GM21786 (cell line): ENCODE results near the gene PRAMEF26.
"Not testable (repeated sequence)": the region's sequence is repeated elsewhere in the genome, so short reads cannot be mapped to it uniquely, and the experiment has no call there.

ENCODE experiments used
- ATAC-seq: cut with Tn5 transposase; IDR thresholded peaks from one replicate; pipeline ENCODE4 v1.9.1; 2021; ENCODE audit not compliant: unreplicated experiment

The PRAMEF26 gene

DNA sequence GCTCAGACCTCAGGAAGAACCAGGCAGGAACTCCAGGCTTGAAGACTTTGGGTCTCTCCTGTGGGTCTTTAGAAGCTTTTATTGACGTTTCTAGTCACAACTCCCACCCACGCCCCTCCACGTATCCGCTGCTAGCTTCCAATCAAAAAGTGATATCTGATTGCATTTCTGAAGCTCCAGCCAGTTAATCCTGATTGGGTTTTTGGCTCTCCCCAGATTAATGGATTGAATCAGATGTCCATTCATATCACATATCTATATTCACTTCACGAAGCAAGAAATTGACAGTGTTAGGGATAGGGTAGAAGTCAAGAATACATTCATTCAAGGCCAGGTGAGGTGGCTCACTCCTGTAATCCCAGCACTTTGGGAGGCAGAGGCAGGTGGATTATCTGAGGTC is at the start of gene PRAMEF26:
TSS of gene PRAMEF26 (minus strand) at position 101 of the 400 bp plus-strand sequence. CDS start 2,914 bp downstream, outside the sequence.
- ATAC-seq = not testable (repeated sequence)

DNA sequence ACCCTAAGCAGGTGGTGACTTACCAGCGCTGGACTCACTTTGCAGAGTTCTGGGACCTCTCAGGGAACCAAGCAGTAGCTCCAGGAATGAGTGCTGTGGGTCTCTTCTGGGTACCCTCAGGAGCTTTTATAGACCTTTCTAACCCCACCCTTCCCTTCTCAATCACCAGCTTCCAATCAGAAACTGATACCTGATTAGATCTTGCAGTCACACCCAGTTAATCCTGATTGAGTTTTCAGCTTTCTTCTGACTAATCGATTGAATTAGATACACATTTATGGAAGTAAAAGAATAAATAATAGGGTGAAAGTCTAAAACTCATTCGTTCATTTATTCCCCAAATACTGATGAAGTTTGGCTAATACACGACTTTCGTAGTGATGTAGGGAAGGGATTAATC is 45.5 kb upstream of the PRAMEF26 start, which contains the start of gene PRAMEF13:
TSS of gene PRAMEF13 (minus strand) at position 101 of the 400 bp plus-strand sequence. CDS start 1,820 bp downstream, outside the sequence.
- ATAC-seq = not testable (repeated sequence)

DNA sequence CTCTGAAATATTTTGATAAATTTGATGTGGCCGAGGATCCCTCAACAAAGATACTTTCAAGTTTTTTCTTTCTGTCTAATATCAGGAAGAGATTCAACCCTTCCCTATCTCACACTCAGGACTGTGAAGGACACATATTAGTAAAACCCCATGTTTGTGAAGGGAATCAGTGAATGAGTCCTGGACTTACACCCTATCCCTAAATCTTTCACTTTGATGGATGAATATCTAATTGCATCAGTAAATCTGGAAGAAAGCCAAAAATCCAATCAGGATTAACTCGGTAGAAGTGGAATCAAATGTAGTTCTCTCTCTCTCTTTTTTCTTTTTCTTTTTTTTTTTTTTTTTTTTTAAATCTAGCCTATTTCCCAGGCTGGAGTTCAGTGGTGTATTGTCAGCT is 15.7 kb upstream of the PRAMEF26 start, which contains the start of gene PRAMEF9:
TSS of gene PRAMEF9 (plus strand) at position 301 of the 400 bp plus-strand sequence. CDS start 3,433 bp downstream, outside the sequence.
- ATAC-seq = not testable (repeated sequence)

DNA sequence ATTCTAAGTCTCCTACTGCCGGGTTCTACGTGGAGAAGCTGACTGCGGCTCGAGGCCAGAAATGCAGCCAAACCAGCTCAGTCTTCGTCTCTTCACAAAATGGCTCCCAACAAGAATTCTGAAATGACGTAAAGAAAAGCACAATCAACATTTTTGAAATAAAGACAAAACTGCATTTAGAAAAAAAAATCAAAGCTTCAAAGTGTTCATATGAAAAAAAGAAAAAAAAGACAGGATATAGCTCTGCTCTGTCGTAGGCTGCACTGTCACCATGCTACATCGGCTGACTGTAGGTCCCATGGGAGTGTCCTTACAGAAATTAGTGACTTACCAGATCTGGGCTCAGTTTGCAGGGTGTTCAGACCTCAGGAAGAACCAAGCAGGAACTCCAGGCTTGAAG is 9.7 kb upstream of the PRAMEF26 start, which contains the start of gene HNRNPCL4:
TSS of gene HNRNPCL4 (minus strand) at position 101 of the 400 bp plus-strand sequence. CDS start 164 bp downstream, outside the sequence.
- ATAC-seq = not testable (repeated sequence)

DNA sequence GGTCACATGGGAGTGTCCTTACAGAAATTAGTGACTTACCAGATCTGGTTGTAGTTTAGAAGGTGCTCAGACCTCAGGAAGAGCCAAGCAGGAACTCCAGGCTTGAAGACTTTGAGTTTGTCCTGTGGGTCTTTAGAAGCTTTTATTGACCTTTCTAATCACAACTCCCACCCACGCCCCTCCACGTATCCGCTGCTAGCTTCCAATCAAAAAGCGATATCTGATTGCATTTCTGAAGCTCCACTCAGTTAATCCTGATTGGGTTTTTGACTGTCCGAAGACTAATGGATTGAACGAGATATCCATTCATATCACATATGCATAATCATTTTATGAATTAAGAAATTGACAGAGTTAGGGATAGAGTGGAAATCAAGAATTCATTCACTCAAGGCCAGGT is 39.1 kb downstream of the PRAMEF26 start, which contains the start of gene HNRNPCL2:
TSS of gene HNRNPCL2 (minus strand) at position 101 of the 400 bp plus-strand sequence. CDS start 454 bp downstream, outside the sequence.
- ATAC-seq = not testable (repeated sequence)
